Body of pancreas (tissue), 4 donors: ENCODE data around the gene SORCS2. TPM values are rescaled to one million over a fixed set of nuclear protein-coding genes. Genes with fewer than 3 reads are reported as not detected.

Experiments
- ATAC-seq: fragments of 150-250 bp; one replicate; pipeline ENCODE4 v1.9.1; 2016
- DNase-seq, 4 donors: peaks; one replicate each; pipeline ENCODE4 v3.0.0-alpha.2; 2019
- H3K27ac ChIP-seq, 4 donors: fragments of 200-600 bp; sonication (generic); 1 replicate in 3 of 4; 2 replicates in 1 of 4; pipeline versions ENCODE4 v1.5.1 to v1.6.1; 2016 to 2019; ENCODE audit warnings: mild to moderate bottlenecking in 1 of 4, mixed read lengths in 1 of 4, moderate library complexity in 1 of 4
- H3K27me3 ChIP-seq, 2 donors: fragments of 200-600 bp; sonication (generic); one replicate each; pipeline ENCODE4 v1.6.0; 2016; ENCODE audit warnings: mild to moderate bottlenecking in 1 of 2
- H3K36me3 ChIP-seq, 2 donors: fragments of 200-600 bp; sonication (generic); replicated peaks in 1 of 2; 2 replicates each; pipeline ENCODE4 v1.5.1; 2016; ENCODE audit warnings: low read depth in 2 of 2; ENCODE audit not compliant: insufficient read depth in 1 of 2
- H3K4me1 ChIP-seq: fragments of 200-600 bp; sonication (generic); one replicate; pipeline ENCODE4 v1.6.0; 2016
- H3K4me3 ChIP-seq, 2 donors: fragments of 200-600 bp; sonication (generic); 1 replicate in 1 of 2; 2 replicates in 1 of 2; pipeline ENCODE4 v1.5.1; 2016 to 2019
- H3K9me3 ChIP-seq, 3 donors: fragments of 200-600 bp; sonication (generic); 1 replicate in 2 of 3; 2 replicates in 1 of 3; pipeline ENCODE4 v1.5.1; 2016
- POLR2A ChIP-seq, 3 donors: fragments of 450-650 bp; IDR thresholded peaks; one replicate each; pipeline ENCODE4 v1.6.1; 2016; ENCODE audit warnings: antibody characterized with exemption in 3 of 3, mild to moderate bottlenecking in 2 of 3
- WGBS, 2 donors: methylation state at CpG; one replicate each; pipeline ENCODE4 v1.1.5; 2017; 5-methylcytosine and 5-hydroxymethylcytosine counted together
- intact Hi-C: fragments of 100-400 bp; cut with DNase I; formaldehyde crosslinking; loops from one replicate; pipeline ENCODE4 v1.15.1; 2023
- total RNA-seq, 2 donors: library from RNA; depleted of rRNA; stranded (reverse); fragments of >200 nt; gene quantifications; one replicate each; pipeline ENCODE4 v1.1.0, GENCODE V29; 2016
- TF ChIP-seq, protein P1 (sequence below), 7 experiments: fragments of 450-650 bp in 4 of 7; fragments of 200-600 bp in 3 of 7; sonication (generic) in 3 of 7; IDR thresholded peaks; one replicate each; pipeline ENCODE4 v1.5.1; 2016 to 2019; ENCODE audit warnings: antibody characterized with exemption in 7 of 7

Gene SORCS2
- total RNA-seq, 2 donors from 2014 or later, result 0.26 to 0.33 TPM

- TF ChIP-seq, protein P1, sequence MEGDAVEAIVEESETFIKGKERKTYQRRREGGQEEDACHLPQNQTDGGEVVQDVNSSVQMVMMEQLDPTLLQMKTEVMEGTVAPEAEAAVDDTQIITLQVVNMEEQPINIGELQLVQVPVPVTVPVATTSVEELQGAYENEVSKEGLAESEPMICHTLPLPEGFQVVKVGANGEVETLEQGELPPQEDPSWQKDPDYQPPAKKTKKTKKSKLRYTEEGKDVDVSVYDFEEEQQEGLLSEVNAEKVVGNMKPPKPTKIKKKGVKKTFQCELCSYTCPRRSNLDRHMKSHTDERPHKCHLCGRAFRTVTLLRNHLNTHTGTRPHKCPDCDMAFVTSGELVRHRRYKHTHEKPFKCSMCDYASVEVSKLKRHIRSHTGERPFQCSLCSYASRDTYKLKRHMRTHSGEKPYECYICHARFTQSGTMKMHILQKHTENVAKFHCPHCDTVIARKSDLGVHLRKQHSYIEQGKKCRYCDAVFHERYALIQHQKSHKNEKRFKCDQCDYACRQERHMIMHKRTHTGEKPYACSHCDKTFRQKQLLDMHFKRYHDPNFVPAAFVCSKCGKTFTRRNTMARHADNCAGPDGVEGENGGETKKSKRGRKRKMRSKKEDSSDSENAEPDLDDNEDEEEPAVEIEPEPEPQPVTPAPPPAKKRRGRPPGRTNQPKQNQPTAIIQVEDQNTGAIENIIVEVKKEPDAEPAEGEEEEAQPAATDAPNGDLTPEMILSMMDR (IDR thresholded peaks at IDR 0.05), result no peak
- TF ChIP-seq POLR2A (IDR thresholded peaks at IDR 0.05), result no peak
- DNase-seq (peak in 3 of 4 donors; percentile 1 to 8 (median 5)), ATAC-seq (no peak)
- 64 to 77% methylated on average over 15 to 16 of the region's 16 CpGs for WGBS, 2 donors
- Histone ChIP-seq H3K4me1 (no peaks in the 10 kb centered on the region), H3K27me3 (no peaks in the 10 kb centered on the region), H3K4me3 (no peak overlapping the region), H3K36me3 (no peaks in the 10 kb centered on the region), H3K27ac (no peak overlapping the region), H3K9me3 (no peaks in the 10 kb centered on the region)
- intact Hi-C loops, result no loop called here
Observed at GRCh38 chr4:7428261-7429068, 236.1 kb downstream of the SORCS2 start.

DNA sequence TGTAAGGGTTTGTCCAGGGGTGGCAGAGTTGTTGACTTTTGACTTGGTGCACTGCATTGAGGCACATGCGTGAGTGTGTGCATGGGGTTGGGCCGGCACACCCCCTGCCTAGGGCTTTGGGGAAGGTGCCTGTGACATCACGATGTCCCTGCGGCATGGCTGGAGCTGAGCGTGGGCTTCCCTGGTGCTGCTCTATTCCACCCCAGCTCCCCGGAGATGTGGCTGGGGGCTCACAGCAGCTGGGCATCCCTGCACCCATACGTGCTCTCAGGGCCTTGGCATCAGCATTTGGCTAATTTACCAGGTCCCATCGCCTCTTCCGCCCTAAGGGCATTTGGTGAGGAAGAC is 236.7 kb downstream of the SORCS2 start:
- WGBS, 2 donors, result 74 to 76% methylated on average over 9 of the region's 9 CpGs
- no peak for ATAC-seq
- peak in 2 of 4 donors; percentile 2 to 5 for DNase-seq
- Histone ChIP-seq H3K9me3 (no peaks in the 10 kb centered on the region), H3K36me3 (no peaks in the 10 kb centered on the region), H3K4me3 (no peak overlapping the region), H3K27ac (no peak overlapping the region), H3K4me1 (no peaks in the 10 kb centered on the region), H3K27me3 (no peaks in the 10 kb centered on the region)
- intact Hi-C loops, result no loop called here
- TF ChIP-seq, protein P1 (IDR thresholded peaks at IDR 0.05), result no peak
- TF ChIP-seq POLR2A (IDR thresholded peaks at IDR 0.05), result no peak

DNA sequence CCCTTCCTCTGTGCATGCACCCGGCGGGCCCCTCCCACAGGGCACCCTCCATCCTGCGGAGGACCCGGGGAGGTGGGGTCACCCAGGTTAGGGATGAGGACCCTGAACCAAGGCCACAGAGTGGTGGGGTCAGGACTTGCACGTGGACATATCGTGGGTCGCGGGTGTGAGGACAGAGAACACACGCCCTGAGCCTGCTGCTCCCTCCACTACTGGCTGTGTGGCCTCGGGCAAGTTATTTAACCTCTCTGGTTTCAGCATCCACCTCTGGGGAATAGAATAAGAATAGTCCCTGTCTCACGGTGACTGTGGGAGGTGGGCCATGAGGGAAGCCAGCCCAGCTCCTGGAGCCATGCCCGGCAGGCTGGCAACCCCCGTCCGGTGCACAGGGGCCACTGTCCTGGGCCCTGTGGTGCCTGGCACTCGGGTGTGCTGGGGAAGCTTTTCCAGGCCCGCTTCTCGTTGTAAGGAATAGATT is 237.3 kb downstream of the SORCS2 start:
- TF ChIP-seq, protein P1 (IDR thresholded peaks at IDR 0.05), result no peak
- TF ChIP-seq POLR2A (IDR thresholded peaks at IDR 0.05), result no peak
- no peak overlapping the region for H3K27ac ChIP-seq
- ATAC-seq (no peak), DNase-seq (peak in 2 of 4 donors; percentile 4 to 6)
- intact Hi-C loops, result no loop called here
- H3K36me3 ChIP-seq, result no peaks in the 10 kb centered on the region
- H3K9me3 ChIP-seq, result no peaks in the 10 kb centered on the region
- no peaks in the 10 kb centered on the region for H3K27me3 ChIP-seq
- 43 to 59% methylated on average over 13 to 14 of the region's 17 CpGs for whole genome bisulfite sequencing, 2 donors
- H3K4me3 ChIP-seq, result no peak overlapping the region
- H3K4me1 ChIP-seq, result no peaks in the 10 kb centered on the region

DNA sequence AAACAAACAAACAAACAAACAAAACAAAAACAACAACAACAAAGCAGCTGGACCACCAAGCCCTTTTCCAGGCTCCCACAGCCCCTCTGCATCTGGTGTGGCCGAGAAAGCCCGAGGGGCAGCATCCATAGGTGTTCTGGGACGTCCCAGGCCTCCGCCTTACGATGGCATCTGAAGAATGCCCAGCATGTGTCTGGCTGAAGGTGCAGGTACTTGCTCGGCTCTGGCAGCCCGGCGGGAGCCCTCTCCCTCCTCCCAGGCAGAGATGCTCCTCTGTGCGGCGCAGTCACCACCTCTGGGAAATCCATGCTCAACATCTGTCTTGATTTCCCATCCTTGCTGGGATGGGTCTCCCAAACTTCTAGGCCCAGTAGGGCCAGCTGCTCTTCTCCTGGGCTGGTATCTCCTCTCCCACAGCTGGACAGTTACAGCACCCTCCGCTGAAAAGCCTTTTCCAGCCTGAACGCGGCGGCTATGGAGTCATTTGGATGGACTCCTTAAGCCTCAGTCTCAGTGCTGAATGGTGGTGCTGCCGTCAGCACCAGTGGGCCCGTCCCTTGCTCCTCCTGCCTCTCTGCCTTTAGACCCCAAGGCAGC is 238.1 kb downstream of the SORCS2 start:
- intact Hi-C loops, result no loop called here
- no peak overlapping the region for H3K27ac ChIP-seq
- TF ChIP-seq, protein P1 (IDR thresholded peaks at IDR 0.05), result no peak
- no peak for TF ChIP-seq POLR2A (IDR thresholded peaks at IDR 0.05)
- no peaks in the 10 kb centered on the region for H3K9me3 ChIP-seq
- ATAC-seq, result no peak
- H3K4me1 ChIP-seq, result no peaks in the 10 kb centered on the region
- H3K4me3 ChIP-seq, result no peak overlapping the region
- peak in 1 of 4 donors; percentile 12 for DNase-seq
- H3K36me3 ChIP-seq, result no peaks in the 10 kb centered on the region
- 14 to 43% methylated on average over 5 to 16 of the region's 16 CpGs for WGBS, 2 donors
- no peaks in the 10 kb centered on the region for H3K27me3 ChIP-seq
